ENCODE results near the gene KCNK13.

The KCNK13 gene

GRCh38 chr14:90140956-90141316 is 79.1 kb downstream of the KCNK13 start:
- Histone ChIP-seq H3K27me3 (ENCODE audit: insufficient read depth, poor library complexity, severe bottlenecking) (no peaks in the 10 kb centered on the region), H3K4me3 (replicated peaks; ENCODE audit: insufficient read depth, low read length) (no peak overlapping the region), H3K27ac (replicated peaks) (no peak overlapping the region)
- TF ChIP-seq REST (IDR thresholded peaks at IDR 0.05; ENCODE audit: insufficient replicate concordance, low read depth), result no peak
- no peak for TF ChIP-seq POLR2AphosphoS5 (IDR thresholded peaks at IDR 0.05; ENCODE audit: low read depth)
- no peak for TF ChIP-seq CTCF (IDR thresholded peaks at IDR 0.05; ENCODE audit: insufficient read depth, low read length)
- no peak for TF ChIP-seq SPI1 (IDR thresholded peaks at IDR 0.05; ENCODE audit: borderline replicate concordance, low read depth)
- no peak for TF ChIP-seq GABPA (IDR thresholded peaks at IDR 0.05; ENCODE audit: low read depth)
- DNase-seq (ENCODE audit: low read depth in 1 of 2, low spot score in 1 of 2), result no peak

GRCh38 chr14:90153429-90153828 is 91.6 kb downstream of the KCNK13 start:
- no peak for DNase-seq (ENCODE audit: low read depth in 1 of 2, low spot score in 1 of 2)
- Histone ChIP-seq H3K4me3 (replicated peaks; ENCODE audit: insufficient read depth, low read length) (no peak overlapping the region), H3K27ac (replicated peaks) (no peak overlapping the region), H3K27me3 (ENCODE audit: insufficient read depth, poor library complexity, severe bottlenecking) (no peaks in the 10 kb centered on the region)
- TF ChIP-seq CTCF (IDR thresholded peaks at IDR 0.05; ENCODE audit: insufficient read depth, low read length) (no peak), REST (IDR thresholded peaks at IDR 0.05; ENCODE audit: insufficient replicate concordance, low read depth) (no peak), SPI1 (IDR thresholded peaks at IDR 0.05; ENCODE audit: borderline replicate concordance, low read depth) (no peak), GABPA (IDR thresholded peaks at IDR 0.05; ENCODE audit: low read depth) (no peak), POLR2AphosphoS5 (IDR thresholded peaks at IDR 0.05; ENCODE audit: low read depth) (no peak)

- Histone ChIP-seq H3K4me3 (replicated peaks; ENCODE audit: insufficient read depth, low read length) (no peak overlapping the region), H3K27ac (replicated peaks) (no peak overlapping the region), H3K27me3 (ENCODE audit: insufficient read depth, poor library complexity, severe bottlenecking) (no peaks in the 10 kb centered on the region)
- no peak for DNase-seq (ENCODE audit: low read depth in 1 of 2, low spot score in 1 of 2)
- TF ChIP-seq CTCF (IDR thresholded peaks at IDR 0.05; ENCODE audit: insufficient read depth, low read length) (no peak), POLR2AphosphoS5 (IDR thresholded peaks at IDR 0.05; ENCODE audit: low read depth) (no peak), REST (IDR thresholded peaks at IDR 0.05; ENCODE audit: insufficient replicate concordance, low read depth) (no peak), SPI1 (IDR thresholded peaks at IDR 0.05; ENCODE audit: borderline replicate concordance, low read depth) (no peak), GABPA (IDR thresholded peaks at IDR 0.05; ENCODE audit: low read depth) (no peak)
These were observed 92.3 kb downstream of the KCNK13 start for GRCh38 chr14:90154110-90154509.
